ENCODE measurements around the gene YARS1.

DNA sequence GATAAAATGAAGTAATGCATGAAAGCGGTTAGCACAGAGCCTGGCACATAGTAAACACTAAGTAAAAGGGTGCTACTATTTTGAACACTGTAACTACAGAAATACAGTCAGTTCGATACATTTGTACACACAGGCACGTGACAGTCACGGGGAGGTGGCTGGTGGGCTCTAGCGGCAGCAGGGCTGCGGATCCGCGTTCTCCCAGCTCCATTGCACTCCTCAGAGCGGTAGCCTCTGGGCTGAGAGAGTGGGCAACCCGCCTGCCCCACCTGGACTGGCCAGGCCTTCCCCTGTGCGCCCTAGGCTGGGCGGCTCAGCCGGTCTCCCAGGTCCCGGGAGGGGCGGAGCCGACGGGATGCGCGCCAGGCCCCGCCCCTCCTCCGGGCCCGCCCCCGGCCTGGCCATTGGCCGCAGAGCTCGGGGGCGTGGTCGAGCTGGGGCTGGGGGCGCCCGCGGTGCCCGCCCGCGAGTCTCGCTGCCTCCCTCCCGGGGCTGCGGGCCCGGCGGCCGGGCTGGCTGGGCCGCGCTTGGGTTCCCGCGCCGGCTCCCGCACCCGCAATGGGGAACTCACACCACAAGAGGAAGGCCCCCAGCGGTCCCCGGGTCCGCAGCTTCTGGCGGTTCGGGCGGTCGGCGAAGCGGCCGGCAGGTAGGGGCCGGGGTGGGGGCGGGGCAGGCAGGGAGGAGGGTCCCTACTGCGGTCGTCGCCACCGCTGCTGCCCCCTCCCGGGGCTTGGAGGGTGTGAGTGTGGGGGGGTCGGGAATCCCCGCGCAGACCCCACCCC, 63.4 kb downstream of the YARS1 start:
- TF ChIP-seq, protein P1, sequence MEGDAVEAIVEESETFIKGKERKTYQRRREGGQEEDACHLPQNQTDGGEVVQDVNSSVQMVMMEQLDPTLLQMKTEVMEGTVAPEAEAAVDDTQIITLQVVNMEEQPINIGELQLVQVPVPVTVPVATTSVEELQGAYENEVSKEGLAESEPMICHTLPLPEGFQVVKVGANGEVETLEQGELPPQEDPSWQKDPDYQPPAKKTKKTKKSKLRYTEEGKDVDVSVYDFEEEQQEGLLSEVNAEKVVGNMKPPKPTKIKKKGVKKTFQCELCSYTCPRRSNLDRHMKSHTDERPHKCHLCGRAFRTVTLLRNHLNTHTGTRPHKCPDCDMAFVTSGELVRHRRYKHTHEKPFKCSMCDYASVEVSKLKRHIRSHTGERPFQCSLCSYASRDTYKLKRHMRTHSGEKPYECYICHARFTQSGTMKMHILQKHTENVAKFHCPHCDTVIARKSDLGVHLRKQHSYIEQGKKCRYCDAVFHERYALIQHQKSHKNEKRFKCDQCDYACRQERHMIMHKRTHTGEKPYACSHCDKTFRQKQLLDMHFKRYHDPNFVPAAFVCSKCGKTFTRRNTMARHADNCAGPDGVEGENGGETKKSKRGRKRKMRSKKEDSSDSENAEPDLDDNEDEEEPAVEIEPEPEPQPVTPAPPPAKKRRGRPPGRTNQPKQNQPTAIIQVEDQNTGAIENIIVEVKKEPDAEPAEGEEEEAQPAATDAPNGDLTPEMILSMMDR (conservative IDR thresholded peaks at IDR 0.05), result no peak
- no peak for TF ChIP-seq EZH2 (IDR thresholded peaks at IDR 0.05; ENCODE audit: low read depth)

Measured in PC-9 (cell line).